ENCODE measurements around the gene MYO18B.
"Not testable (repeated sequence)": the region's sequence is repeated elsewhere in the genome, so short reads cannot be mapped to it uniquely, and the experiment has no call there.

MYO18B gene, protein sequence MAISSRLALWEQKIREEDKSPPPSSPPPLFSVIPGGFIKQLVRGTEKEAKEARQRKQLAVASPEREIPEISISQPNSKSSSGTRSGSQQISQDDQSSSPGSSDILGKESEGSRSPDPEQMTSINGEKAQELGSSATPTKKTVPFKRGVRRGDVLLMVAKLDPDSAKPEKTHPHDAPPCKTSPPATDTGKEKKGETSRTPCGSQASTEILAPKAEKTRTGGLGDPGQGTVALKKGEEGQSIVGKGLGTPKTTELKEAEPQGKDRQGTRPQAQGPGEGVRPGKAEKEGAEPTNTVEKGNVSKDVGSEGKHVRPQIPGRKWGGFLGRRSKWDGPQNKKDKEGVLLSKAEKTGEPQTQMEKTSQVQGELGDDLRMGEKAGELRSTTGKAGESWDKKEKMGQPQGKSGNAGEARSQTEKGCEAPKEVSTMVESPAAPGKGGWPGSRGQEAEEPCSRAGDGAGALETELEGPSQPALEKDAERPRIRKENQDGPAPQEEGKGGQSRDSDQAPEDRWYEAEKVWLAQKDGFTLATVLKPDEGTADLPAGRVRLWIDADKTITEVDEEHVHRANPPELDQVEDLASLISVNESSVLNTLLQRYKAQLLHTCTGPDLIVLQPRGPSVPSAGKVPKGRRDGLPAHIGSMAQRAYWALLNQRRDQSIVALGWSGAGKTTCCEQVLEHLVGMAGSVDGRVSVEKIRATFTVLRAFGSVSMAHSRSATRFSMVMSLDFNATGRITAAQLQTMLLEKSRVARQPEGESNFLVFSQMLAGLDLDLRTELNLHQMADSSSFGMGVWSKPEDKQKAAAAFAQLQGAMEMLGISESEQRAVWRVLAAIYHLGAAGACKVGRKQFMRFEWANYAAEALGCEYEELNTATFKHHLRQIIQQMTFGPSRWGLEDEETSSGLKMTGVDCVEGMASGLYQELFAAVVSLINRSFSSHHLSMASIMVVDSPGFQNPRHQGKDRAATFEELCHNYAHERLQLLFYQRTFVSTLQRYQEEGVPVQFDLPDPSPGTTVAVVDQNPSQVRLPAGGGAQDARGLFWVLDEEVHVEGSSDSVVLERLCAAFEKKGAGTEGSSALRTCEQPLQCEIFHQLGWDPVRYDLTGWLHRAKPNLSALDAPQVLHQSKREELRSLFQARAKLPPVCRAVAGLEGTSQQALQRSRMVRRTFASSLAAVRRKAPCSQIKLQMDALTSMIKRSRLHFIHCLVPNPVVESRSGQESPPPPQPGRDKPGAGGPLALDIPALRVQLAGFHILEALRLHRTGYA (N-terminal part only)

DNA sequence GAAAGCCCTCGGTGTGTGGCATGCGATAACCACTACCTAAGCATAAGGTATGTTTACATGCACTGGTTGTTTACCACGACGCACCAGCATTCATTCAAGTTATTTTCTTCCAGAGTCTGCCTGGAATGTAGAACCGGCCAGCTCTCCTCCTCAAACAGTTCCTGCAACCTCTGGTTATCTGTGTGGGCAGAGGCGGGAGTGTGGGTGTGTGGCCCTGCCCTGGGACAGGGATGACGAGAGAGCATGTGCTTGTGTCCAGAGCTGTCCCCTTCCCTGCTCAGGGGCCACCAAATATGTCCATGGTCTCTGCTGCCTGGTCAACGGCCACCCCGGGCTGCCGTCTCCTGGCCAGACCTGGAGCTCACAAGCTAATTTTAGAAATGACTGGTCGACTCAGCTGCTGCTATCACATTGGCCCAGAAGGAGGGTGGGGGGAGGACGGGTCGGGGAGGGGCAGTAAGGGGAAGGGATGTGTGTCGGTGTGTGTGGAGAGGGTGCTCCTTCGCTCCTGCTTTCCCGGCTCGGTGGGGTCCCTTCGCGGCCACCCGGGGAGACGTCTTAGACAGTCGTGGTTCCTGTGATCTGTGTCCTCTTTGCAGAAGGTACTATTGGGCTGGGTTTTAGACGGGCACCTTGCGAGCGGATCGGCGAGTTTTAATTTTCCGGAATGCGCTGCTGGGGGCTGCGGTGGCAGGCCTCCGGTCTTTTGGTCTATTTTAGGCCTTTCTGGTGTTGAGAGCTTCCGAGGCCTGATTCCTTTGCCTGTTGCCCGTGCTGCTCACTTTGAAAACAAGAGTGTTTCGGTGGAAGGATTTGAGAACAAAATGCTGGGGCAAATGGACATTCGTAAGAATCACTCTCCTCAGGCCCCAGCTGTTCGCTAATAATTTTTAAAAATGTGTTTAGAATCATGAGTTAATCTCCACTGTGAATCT, at the start of gene MYO18B:
MYO18B (plus strand) TSS at position 497 of the 935 bp plus-strand sequence. CDS start 18,905 bp downstream, outside the sequence.
- no peak for DNase-seq

DNA sequence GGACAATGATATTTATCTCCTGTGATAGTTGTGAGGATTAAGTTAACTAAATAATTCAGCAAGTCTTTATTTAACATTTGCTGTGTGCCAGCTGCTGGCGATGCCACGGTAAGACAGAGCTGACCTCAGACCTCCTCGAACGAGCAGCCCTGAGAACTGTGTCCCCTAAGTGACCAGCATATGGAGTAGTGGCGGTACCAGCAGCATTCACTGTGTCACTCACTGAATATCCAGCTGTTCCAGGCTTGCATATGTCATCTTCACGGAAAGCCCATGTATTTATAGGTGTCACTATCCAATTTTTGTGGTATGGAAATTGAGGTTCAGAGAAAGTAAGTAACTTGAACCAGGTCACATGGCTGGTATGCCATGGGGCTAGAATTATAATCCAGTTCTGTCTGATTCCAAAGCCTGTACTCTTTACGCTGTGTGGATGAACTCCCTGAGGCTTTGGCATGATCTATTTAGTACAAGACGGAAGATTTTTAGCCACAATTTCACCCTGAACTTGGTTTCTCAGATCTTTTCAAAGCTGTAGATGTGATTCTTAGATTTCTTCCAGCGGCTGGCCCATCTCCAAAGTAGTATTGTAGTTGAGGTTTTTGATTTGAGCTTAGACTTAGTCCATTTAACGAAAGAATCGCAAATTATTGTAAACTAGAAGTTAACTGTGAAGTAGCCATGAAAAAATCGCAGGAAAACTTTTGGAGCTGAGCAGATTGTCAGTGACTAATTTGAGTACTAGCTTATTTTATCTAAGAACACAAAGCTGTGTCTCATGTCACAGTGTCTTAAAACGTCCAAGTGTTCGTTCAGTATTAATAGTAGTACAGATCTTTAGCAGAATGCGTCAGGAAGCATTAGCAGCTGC, 49.4 kb upstream of the MYO18B start:
- DNase-seq = no peak

DNA sequence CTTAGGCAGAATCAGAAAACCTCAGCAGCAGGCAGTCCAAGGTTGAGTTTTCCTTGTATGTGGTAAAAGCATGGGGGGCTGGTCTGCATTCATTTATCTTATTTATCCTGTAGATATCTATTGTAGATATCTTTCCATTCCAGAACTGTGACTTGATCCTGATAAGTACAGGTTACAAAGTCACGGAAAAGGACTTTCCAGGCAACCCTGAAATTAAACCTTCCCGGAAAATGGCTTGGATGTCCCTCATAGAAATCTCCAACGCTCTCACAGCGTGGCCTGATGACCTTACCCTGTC, 48.8 kb upstream of the MYO18B start:
- DNase-seq = no peak

DNA sequence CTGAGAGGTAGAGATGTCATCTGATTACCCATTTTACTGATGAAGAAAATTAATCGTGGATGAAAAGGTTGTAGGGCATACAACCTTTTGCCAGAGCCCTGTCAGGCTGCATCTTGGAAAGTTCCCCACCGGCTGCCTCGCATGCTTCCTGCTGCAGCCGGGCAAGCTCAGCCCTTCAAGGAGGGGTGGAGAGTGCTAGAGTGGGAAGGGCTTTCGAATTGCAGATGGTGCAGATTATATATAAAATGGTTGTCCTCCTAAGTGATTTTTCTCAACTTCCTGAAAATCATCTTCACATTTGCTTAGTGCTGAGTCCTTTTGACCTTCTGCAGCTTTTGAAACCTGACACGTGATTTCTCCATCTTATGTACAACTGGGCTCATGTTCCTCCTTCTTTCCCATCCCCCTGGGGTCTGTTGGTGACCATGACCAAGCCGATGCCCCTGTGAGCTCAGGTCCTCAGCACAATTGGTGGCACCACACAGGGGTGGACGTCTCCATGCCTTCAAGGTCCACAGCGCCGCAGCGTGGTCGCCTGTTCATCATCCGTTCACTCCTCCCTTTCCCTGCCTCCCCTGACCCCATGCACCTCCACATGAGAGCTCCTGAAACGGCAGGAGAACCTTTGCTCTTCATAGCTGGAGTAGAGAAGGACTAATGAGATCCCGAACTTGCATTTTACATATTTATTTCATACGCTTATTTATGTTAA, 47.6 kb upstream of the MYO18B start:
- DNase-seq = no peak

DNA sequence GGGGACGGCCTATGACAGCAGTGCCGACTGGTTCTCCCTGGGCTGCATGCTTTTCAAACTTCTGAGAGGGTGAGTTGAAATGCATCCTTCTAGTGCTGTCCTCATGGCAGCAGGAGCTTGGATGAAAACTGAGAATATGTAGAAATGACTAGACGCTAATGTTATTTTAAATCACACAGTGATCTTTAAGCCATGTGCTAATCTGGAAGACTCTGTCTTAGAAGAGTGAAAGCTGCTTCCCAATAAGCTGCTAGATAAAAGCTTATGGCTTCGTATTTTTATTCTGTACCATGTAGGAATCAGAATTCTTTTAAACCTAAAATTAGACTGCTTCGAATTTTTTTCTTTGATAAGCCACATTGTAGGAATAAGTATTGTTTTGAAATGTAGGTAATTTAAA, 46.8 kb upstream of the MYO18B start:
- no peak for DNase-seq

DNA sequence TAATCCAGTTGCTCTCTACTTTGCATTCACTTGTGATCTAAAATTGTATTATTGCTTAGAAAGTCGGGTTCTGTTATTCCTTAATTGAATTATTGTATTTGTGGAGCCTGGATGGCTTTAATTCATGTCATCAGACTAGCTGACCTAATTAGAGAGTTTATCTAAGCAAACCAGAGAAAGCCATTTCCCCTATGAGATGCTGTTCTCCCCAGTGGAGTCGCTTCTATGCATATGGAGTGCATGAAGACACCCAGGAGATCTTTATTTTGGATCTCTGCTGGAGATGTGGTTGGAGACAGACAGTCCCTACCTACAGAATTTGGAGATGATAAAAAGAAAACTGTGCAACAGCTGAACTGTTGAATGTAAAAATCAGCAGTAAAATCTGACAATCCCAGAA, 45.2 kb upstream of the MYO18B start:
- no peak for DNase-seq

DNA sequence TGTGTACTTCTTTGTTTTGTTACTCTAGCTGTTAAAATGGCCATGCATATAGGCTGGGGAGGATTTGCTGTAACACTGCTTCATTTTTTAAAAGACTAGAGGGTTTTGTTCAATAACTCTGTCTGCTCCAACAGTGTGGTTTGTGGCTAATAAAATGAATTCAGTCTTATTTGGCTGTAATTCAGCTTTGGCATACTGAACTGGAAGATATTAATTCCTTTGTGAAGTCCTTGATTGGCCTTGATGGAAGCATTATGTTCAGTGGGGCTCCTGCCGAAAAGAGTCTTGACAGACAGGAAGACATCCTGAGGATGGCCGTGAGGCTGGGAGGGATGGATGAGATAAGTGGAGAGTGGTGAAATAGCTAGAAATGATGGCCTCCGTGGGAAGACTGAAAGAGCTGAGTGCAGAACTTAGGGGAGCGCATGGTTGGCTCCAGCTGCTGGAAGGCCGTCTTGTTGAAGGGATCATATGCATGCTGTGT, 44.8 kb upstream of the MYO18B start:
- DNase-seq = no peak

DNA sequence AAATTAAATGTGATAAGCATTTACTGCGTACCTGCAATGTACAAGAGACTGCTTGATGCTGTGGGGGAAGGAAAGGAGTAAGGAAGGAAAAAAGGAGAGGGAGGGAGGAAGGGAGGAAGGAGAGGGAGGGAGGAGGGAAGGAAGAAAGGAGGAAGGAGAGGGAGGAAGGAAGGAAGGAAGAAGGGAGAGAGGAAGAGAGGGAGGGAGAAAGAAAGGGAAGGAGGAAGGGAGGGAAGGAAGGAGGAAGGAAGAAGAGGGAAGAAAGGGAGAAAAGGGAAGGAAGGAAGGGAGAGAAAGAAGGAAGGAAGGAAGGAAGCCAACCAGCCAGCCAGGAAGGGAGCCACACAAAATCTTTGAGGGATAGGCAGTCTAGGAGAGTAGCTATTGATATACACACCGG, 44.0 kb upstream of the MYO18B start:
- no peak for DNase-seq

DNA sequence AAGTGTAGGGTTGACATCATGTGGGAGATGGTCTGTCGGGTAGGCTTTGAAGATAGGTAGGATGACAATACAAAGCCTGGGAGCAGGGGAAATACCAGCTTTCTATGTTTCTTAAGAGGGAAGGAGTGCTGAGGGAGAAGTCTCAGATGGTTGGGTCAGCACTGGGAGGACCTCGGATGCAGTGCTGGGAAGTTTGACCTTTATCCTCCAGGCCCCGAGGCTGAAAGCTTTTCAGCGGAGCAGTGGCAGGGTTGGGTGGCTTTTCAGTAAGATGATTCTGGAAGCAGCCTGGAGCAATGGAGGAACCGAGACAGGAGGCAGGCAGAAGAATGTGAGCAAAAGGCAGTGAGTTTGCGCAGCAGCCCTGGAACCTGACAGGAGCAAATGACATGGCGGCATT, 43.5 kb upstream of the MYO18B start:
- no peak for DNase-seq

DNA sequence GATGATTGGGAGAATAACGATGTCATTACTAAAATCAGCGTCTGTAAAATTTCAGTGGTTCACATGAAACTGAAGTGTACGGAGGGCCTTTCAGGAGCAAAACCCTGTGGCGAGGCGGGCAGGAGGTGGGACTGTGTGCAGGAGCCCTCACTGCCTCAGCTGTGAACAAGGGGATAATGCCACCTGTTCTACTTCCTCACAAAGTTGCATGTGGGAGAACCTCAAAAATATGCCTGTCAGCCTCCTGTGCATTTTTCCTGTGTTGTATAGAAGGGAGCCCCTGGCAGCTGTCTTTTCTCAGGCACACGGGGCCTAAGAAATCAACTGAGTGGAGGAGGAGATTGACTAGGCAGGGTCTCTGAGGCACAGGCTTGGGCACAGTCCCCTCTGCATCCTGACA, 43.0 kb upstream of the MYO18B start:
- no peak for DNase-seq

DNA sequence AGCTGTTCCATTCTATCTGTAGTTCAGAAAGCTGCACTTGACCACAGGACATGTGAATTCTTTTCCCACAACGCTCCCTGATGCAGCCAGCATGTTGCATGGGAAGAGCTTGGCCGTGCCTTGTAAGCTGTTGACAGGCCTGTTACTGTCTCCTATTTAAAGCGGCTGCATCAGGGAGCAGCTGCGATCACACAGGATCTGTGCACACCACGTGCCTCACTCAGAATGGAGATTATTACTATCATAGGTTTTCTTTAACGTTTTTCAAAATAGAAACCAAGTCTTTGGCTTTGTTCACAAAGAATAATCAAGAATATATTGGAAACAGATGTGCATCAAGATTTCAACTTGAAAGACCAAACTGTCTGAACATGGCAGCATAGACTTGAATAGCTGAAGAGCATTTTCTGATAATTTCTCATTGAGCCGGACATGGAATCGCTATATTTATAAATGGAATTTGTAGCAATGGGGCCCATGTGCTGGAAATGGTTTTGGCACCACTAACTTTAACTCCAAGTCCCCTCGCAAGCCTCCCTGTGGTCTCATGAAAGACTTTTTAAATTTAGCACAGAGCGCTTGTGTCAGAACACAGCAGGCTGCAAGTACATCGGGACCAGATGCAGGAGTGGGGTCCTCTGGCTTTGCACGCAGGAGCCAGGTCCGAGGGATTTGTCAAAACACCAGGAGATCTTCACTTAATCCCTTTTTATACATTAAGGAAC, 40.8 kb upstream of the MYO18B start:
- no peak for DNase-seq

DNA sequence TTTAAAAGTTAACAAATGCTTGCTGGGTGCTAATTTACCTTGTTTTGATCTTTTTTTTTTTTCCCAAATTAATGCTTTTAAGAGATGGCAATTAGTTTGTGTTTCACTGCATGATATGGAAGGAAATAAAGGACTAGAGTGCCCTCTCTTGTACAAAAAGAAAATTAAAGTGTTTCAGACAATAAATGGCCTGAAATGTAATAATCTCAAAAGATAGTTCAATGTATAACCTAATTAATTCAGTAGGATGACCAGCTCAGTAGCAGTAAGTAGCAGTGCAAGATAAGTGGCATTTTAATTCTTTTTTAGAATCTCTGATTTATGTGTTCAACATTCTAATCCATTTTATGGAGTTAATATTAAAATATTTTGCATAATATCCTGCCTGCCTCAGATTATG, 39.9 kb upstream of the MYO18B start:
- no peak for DNase-seq

DNA sequence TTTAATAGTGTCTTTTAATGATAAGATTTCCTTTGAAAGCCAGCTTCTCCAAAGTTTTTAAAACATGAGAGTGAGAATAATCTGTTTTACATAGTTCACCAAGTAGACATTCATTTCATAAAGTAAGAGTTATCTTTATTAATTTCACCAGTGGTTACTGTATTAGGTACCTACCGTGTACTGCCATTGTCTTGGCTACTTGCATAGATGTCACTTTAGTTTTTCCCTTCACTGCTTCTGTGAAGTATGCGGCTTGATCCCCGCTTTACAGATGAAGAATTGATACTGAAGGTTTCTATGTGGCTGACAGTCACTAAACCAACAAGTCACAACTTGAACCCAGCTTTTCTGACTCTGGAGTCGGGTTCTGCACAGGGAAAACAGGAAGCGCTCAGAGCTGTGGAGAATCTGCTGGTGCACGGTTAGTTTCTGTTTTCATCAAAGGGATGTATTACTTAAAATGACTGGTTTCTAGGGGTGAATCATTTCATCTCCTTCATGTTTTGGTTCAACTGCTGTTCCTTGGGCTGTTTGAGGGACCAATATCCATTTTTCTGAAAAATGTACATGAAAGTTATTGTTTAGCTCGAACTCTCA, 39.3 kb upstream of the MYO18B start:
- no peak for DNase-seq

DNA sequence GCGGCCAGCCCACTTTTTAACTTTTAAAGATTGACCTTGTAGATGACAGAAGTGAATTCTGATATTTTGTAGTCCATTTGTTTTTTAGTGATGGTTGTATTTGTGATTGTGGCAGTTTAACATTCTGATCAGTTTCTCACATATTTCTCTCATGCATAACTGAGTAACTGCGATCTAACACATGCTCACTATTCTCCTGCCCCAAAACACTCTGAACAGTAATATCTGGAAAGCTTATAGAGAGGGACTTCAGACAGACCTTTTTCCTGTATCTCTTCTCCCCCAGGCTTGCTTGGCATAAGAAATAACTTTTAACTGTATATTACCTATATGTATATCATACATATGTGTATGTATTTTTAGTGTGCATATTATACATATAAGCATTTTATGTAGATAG, 37.3 kb upstream of the MYO18B start:
- no peak for DNase-seq

DNA sequence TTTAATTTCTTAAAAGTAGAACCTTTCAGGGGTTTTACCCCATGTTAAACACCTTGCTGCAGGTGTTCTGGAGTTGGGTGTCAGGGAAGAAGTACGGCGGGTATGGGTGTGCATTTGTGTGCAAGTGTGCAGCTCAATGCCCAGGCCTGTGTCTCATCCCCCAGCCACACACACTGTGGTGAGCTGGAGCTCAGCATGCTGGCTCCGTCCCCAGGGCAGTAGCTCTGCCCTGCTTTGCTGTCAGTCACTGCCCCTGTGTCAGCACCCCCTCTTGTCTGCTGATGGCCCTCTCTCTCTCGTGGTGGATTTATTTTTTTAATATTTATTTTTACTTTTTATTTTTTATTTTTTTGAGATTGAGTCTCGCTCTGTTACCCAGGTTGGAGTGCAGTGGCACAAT, 35.8 kb upstream of the MYO18B start:
- no peak for DNase-seq

DNA sequence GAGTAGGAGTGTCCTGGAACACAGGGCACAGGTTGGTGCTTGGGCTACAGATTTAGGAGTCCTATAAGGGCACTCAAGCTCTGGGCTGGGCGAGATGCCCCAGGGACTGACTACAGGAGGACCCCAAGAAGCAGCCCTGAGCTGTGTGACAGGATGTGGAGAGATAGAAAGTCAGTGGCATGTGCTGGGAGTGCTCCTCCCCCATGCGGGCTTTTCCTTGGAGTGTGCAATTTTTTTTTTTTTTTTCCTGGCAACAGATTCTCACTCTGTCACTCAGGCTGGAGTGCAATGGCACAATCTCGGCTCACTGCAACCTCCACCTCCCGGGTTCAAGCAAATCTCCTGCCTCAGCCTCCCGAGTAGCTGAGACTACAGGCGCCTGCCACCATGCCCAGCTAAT, 33.6 kb upstream of the MYO18B start:
- not testable (repeated sequence) for DNase-seq

DNA sequence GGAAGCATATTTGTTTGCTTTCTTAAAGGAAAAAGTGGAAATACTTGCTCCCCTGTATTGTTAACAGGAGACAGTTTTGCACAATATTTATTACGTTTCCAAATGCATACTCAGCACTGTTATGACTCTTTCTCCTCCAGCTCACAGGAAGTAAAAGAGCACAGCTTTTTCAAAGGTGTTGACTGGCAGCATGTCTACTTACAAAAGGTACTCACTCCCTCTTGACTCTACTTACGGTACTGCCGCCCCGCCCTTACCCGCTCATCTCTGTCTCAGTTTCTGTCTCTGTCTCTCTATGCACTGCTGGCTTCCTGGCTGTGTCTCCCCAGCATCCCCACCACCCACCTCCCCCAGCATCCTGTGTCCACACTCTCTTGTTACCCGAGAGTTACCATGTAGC, 32.2 kb upstream of the MYO18B start:
- no peak for DNase-seq

DNA sequence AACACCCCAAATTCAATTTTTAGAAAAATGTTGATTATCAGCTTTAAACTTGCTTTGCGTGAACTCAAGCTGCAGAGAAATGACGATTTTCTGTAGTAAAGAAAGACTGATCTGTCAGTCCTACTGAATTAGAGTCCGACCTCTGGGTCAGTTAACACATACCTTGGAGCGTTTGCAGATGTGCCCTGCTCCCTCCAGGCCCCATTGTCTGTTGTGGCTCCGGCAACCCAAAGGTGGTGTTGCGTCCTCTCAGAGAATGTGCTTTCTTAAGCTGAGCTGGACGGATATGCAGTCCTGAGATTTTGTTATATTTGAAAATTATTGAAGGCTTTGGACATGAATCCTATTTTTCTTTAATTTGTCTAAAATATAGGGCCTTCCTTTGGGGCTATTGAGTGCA, 31.5 kb upstream of the MYO18B start:
- DNase-seq = no peak

DNA sequence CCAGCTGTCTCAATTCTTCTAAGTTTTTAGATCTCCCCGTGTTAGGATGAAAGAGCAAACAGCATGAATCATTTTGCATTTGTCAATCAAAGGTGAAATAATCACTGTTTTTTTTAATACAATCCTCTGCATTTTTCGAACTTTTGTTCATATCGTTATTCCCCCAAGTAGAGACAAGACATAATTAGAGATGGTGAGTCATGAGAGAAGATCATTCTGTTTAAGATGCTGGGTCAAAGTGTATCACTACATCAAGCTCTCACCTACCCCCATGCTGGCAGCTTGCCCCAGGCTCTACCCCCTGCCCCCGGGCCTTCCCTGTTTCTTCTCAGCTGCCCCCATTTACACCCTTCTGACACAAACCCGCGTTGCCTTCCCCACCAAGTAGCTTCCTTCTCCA, 30.5 kb upstream of the MYO18B start:
- DNase-seq = no peak
